Left renal cortex interstitium (tissue), 4 donors: Measurements from ENCODE around the gene ABCC3. TPM values are rescaled to one million over a fixed set of nuclear protein-coding genes. Genes with fewer than 3 reads are reported as not detected.

Experiments
- DNase-seq, 4 donors: peaks; one replicate each; pipeline ENCODE4 v3.0.0-alpha.2; 2013; ENCODE audit warnings: low read depth in 4 of 4, low spot score in 2 of 4, missing footprints in 1 of 4
- polyA plus RNA-seq, 4 donors: library from polyadenylated mRNA; unstranded; fragments of 120-200 nt; gene quantifications; one replicate each; pipeline ENCODE4 v1.2.1, GENCODE V29; 2013; ENCODE audit not compliant: insufficient read length in 4 of 4

The ABCC3 gene
- polyA plus RNA-seq, 4 donors: 5.3 to 14.4 (median 9.4) TPM

DNA sequence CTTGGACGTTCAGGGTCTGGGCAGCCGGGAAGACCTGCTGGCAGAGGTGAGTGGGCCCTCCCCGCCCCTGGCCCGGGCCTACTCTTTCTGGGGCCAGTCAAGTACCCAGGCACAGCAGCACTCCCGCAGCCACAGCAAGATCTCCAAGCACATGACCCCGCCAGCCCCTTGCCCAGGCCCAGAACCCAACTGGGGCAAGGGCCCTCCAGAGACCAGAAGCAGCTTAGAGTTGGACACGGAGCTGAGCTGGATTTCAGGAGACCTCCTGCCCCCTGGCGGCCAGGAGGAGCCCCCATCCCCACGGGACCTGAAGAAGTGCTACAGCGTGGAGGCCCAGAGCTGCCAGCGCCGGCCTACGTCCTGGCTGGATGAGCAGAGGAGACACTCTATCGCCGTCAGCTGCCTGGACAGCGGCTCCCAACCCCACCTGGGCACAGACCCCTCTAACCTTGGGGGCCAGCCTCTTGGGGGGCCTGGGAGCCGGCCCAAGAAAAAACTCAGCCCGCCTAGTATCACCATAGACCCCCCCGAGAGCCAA is 8.6 kb upstream of the ABCC3 start:
- DNase-seq: peak in 1 of 4 donors; percentile 60

- no peak for DNase-seq
These were observed 7.5 kb upstream of the ABCC3 start for GRCh38 chr17:50627036-50627781.

- DNase-seq: no peak
These were observed 6.7 kb upstream of the ABCC3 start for GRCh38 chr17:50627782-50628601.

- no peak for DNase-seq
These were observed 4.8 kb upstream of the ABCC3 start for GRCh38 chr17:50629902-50630301.

DNA sequence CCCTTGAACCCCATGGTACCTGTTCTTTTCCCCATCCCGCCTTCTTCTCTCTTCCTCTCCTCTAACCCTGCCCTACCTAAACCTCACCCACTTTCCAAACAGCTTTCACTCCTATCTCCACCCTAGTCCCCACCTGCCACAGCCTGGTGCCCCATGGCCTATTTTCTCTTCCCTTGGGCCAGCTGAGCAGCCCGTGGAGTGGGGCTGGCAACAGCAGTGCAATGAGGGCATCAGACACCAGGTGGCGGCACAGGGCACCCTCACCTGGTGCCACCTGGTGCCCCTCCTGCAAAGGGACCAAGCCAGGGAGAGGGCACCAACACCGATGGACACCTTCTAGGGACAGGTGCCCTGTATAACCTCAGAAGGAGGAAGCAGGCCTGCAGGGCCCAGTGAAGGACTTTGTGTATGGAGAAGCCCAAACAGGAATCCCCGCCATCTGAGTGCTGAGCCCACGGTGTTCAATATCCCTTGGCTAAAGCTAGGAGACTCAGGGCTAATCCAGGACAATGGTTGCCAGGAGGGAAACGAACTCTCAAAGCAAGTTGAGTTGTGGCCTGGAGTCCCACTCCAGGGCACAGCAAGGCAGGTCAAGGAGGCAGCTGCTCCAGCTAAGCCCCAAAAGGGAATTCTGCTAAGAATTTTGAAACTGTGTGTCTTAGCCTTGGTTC is 4.0 kb upstream of the ABCC3 start:
- DNase-seq: no peak

GRCh38 chr17:50631195-50631907 is 3.3 kb upstream of the ABCC3 start:
- no peak for DNase-seq

GRCh38 chr17:50631908-50632571 is 2.6 kb upstream of the ABCC3 start:
- DNase-seq: no peak

- no peak for DNase-seq
These were observed 2.0 kb upstream of the ABCC3 start for GRCh38 chr17:50632637-50633036.

DNA sequence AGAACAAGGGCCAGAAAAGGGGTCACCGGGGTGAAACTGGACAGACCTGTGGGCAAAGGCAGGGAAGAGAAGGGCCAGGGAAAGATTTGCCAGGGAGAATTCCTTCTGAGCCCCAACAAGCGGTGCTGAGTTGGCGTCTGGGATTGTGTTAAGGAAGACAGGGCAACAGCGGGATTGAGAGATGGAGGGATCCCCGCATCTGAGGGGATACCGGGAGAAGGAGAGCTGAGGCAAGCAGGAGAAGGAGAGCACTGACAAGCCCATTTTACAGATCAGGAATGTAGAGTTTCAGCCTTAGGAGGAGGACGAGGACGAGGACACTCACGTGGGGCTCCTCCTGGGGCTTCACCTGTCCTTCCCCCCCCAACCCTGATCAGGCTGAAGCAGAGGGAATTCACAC is 998 bp upstream of the ABCC3 start:
- no peak for DNase-seq

- DNase-seq: no peak
These were observed 442 bp downstream of the ABCC3 start for GRCh38 chr17:50634915-50635731.

- DNase-seq: no peak
These were observed 976 bp downstream of the ABCC3 start for GRCh38 chr17:50635732-50635981.

DNA sequence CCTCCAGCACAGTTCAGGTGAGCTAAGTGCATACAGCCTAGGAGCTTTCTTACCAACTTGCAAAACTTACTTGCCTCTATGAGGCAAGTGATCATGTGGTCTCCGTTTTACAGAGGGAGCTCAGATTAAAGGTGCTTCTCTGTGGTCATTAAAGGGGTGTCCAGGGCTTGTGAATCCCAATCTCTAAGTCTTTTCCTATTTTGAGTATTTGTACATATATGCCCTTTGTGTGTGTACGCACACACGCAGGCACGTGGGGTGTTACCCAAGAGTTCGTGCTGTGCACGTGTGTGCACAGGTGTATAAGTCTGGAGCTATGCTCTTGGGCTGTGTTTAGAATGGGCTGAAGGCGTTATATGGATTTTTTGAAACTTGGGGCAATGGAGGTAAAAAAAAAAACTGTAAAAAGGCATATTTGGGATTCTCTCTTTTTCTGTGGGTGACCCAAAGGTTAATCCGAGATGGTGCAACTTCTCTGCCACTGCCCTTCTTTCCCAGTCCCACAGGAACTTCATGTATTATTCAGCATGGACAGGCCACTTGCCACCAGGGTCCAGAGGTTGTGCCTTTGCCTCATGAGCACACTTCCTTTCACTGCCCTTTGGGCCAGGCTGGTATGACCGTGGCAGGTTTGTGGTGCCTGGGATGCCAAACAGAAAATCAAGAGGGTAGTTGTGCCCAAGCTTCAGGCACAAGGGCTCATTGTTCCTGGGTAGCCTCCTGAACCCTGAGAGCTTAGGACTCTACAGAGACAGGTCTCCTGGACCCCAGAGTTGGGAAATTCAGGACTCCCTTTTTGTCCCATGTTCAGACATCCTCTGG is 1.5 kb downstream of the ABCC3 start:
- DNase-seq: no peak

- DNase-seq: no peak
These were observed 2.1 kb downstream of the ABCC3 start for GRCh38 chr17:50636804-50637195.

GRCh38 chr17:50637829-50638605 is 3.3 kb downstream of the ABCC3 start:
- no peak for DNase-seq

DNA sequence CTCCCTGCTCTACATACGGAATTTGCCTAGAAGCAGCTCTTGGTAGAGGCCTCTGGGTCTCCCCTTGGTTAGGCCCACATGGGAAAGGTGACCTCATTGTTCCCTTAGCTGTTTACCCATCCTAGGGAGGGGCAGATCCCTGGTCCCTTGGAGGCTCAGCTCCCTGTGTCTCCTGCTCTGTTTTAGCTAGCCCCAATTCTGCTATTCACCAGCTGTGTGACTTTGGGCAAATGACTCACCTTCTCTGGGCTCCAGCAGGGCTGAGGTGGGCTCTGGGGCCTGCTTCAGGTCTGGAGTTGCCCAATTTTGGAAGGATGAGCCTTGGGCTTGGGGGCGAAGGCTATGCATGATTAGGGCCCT is 3.9 kb downstream of the ABCC3 start:
- DNase-seq: no peak

- no peak for DNase-seq
These were observed 4.5 kb downstream of the ABCC3 start for GRCh38 chr17:50638966-50639713.

- DNase-seq: no peak
These were observed 6.1 kb downstream of the ABCC3 start for GRCh38 chr17:50640686-50641351.
